GM12878 (cell line): Measurements from ENCODE around the gene TRAF3IP3. TPM values are rescaled to one million over a fixed set of nuclear protein-coding genes. Genes with fewer than 3 reads are reported as not detected.

ENCODE experiments used
- ATAC-seq: fragments of 200-7000 bp; cut with Tn5 transposase; 3 replicates; pipeline ENCODE4 v1.9.1; 2020; ENCODE audit warnings: mild to moderate bottlenecking, moderate library complexity
- BruUV-seq: library from RNA; stranded (reverse); fragments of 400-500 nt; replicated peaks from 2 replicates; lab custom pipeline; 2021; lab: Mats Ljungman, UMichigan
- CTCF ChIA-PET: fragments of 300-600 bp; sonication (Branson Sonifier 250); formaldehyde crosslinking; extraction: SDS; loops from one replicate; lab custom pipeline; 2021; ENCODE audit warnings: inconsistent platforms; lab: Yijun Ruan, JAX
- POLR2A ChIA-PET: fragments of 350-600 bp; formaldehyde crosslinking; extraction: SDS; loops from one replicate; lab custom pipeline; 2021; ENCODE audit warnings: inconsistent platforms; lab: Charles Lee
- RAD21 ChIA-PET: fragments of 300-600 bp; sonication (Branson Sonifier 250); formaldehyde crosslinking; loops from one replicate; lab custom pipeline; 2023; ENCODE audit warnings: antibody characterized with exemption; ENCODE audit not compliant: unreplicated experiment; lab: Charles Lee
- SMC1A ChIA-PET: fragments of 300-600 bp; sonication (Branson Sonifier 250); formaldehyde crosslinking; loops from one replicate; lab custom pipeline; 2023; ENCODE audit not compliant: unreplicated experiment, uncharacterized antibody; lab: Charles Lee
- DNase-seq: peaks from one replicate; pipeline ENCODE4 v3.0.0-alpha.2; 2011; ENCODE audit warnings: low read depth, low spot score
- FAIRE-seq: peaks from 3 replicates; lab custom pipeline; 2011; peaks lifted over from hg19 to GRCh38; lab: Jason Lieb, UNC
- H2AFZ ChIP-seq: 2 replicates; pipeline ENCODE4 v1.6.0; 2011; ENCODE audit warnings: low read depth, low read length, control low read depth; ENCODE audit not compliant: control insufficient read depth
- H3K27ac ChIP-seq: 2 replicates; pipeline ENCODE4 v1.5.1; 2011; ENCODE audit warnings: control low read depth; ENCODE audit not compliant: control insufficient read depth, insufficient read depth
- H3K27me3 ChIP-seq, 2 experiments: replicated peaks in 1 of 2; 2 replicates each; pipeline versions ENCODE4 v1.6.0 to v1.6.1; 2011; ENCODE audit warnings: low read length in 1 of 2; ENCODE audit not compliant: control insufficient read depth in 2 of 2, insufficient read depth in 2 of 2
- H3K36me3 ChIP-seq, 2 experiments: 2 replicates each; pipeline ENCODE4 v1.5.1; 2011; ENCODE audit warnings: low read length in 1 of 2; ENCODE audit not compliant: control insufficient read depth in 2 of 2, insufficient read depth in 2 of 2
- H3K4me1 ChIP-seq: 2 replicates; pipeline ENCODE4 v1.6.1; 2011; ENCODE audit warnings: mild to moderate bottlenecking, low read length, moderate library complexity, mixed read lengths; ENCODE audit not compliant: control insufficient read depth, insufficient read depth
- H3K4me2 ChIP-seq: 2 replicates; pipeline ENCODE4 v1.6.0; 2011; ENCODE audit warnings: control low read depth; ENCODE audit not compliant: control insufficient read depth, insufficient read depth
- H3K4me3 ChIP-seq: fragments of 200-600 bp; sonication (generic); 2 replicates; pipeline ENCODE4 v1.5.1; 2016
- H3K79me2 ChIP-seq: 2 replicates; pipeline ENCODE4 v1.6.0; 2011; ENCODE audit warnings: low read length; ENCODE audit not compliant: control insufficient read depth, insufficient read depth
- H3K9ac ChIP-seq: 2 replicates; pipeline ENCODE4 v1.8.0; 2011; ENCODE audit warnings: low read length, control low read depth, mixed read lengths; ENCODE audit not compliant: control insufficient read depth, insufficient read depth
- H3K9me3 ChIP-seq: replicated peaks from 3 replicates; pipeline ENCODE4 v1.5.1; 2011; ENCODE audit warnings: mild to moderate bottlenecking, low read length; ENCODE audit not compliant: control insufficient read depth, insufficient read depth
- H4K20me1 ChIP-seq: 2 replicates; pipeline ENCODE4 v1.6.0; 2011; ENCODE audit not compliant: control insufficient read depth, insufficient read depth
- NFYA ChIP-seq: IDR thresholded peaks from 2 replicates; pipeline ENCODE4 v1.6.1; 2011; ENCODE audit warnings: low read depth, mild to moderate bottlenecking, low read length, improper control_type of control experiment, borderline replicate concordance
- TBL1XR1 ChIP-seq: IDR thresholded peaks from 2 replicates; pipeline ENCODE4 v1.6.1; 2012; ENCODE audit warnings: low read depth, low read length, improper control_type of control experiment
- WGBS: methylation state at CpG from one replicate; pipeline ENCODE4 v1.1.6; 2016; ENCODE audit warnings: low lambda C conversion rate; ENCODE audit not compliant: insufficient replicate concordance, insufficient coverage; ENCODE audit errors: missing lambda C conversion rate; 5-methylcytosine and 5-hydroxymethylcytosine counted together
- in situ Hi-C: fragments of 300-500 bp; cut with MboI; formaldehyde crosslinking; loops from 9 replicates; pipeline ENCODE4 v1.14.3; 2018; ENCODE audit warnings: mixed read lengths
- intact Hi-C: fragments of 100-400 bp; cut with micrococcal nuclease; formaldehyde crosslinking; loops from one replicate; pipeline ENCODE4 v1.14.2; 2022; ENCODE audit not compliant: unreplicated experiment
- polyA plus RNA-seq, 11 experiments: library from polyadenylated mRNA; depleted of rRNA in 4 of 11; unstranded in 6 of 11; stranded (reverse) in 5 of 11; fragments of >200 nt; fragmentation: Nextera tagmentation in 4 of 11; fragmentation: Illumina TruSeq in 1 of 11; extraction: Ambion mirVana in 4 of 11; extraction: Trizol in 1 of 11; gene quantifications; 1 replicate in 1 of 11; 2 replicates in 10 of 11; pipeline versions ENCODE4 v1.2.1 to v1.2.3, GENCODE V29; 2011 to 2016; ENCODE audit warnings: inconsistent platforms in 2 of 11, missing spikeins in 2 of 11, low read depth in 1 of 11
- total RNA-seq, 4 experiments: library from RNA; depleted of rRNA in 3 of 4; stranded (reverse); fragments of >200 nt in 3 of 4; fragmentation: Illumina TruSeq in 1 of 4; extraction: Trizol in 1 of 4; gene quantifications; 2 replicates each; pipeline versions ENCODE4 v1.2.1 to v1.2.3, GENCODE V29; 2013 to 2021
- TF ChIP-seq, protein P1 (sequence below): fragments of 450-650 bp; IDR thresholded peaks from 2 replicates; pipeline ENCODE4 v1.6.1; 2014; ENCODE audit warnings: mild to moderate bottlenecking

Gene TRAF3IP3
- total and polyA plus RNA-seq, 10 of the 15 experiments (the other 5 are each of a cell fraction or from before 2014, with no cell fraction given), result 61.6 to 121 (median 96.5) TPM

DNA sequence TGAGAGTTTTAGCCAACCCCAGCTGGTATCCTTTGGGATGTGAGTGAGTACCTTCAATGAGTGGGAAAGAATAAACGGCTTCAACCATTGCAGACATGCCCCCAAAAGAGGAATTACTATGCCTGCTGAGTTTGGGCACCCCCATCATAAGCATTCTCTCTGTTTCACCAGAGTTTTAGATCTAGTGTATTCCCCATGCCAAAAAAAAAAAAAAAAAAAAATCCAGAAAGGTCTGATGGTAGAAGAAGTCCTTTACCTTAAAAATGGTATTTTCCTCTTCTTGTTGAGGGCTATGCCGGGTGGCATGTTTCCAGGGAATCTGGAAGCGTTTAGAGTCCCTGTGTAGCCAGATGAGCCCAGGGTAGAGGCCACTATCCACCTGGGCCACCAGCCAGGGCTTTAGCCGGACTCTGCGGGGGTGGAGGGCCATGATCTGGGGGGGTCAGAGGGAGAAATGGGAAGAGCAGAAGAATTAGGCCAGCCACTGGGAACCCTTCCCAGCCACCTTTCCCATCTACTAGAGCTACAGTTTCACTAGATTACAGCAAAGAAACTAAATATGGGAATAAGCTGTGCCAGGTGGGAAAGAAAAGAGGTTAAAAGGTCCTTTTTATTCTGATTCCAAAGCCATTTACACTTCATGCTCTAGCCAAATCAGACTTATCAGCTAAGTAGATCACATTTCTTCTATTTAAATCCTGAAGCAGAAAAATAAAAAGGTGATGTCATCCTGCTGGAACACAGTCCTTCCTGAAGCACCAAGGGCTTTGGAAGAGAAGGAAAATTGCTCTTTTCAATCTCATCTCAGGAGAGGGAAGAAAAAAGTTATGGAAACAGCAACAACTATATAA, 45.4 kb downstream of the TRAF3IP3 start:
- peaks cover 0 to 6% of the 10 kb centered on the region in 2 experiments; a peak in 2 of 4 replicates for H3K27me3 ChIP-seq
- ChIA-PET RAD21 (interaction anchor here (1.4 kb wide), 1 partner anchor 9 kb away, joined by 4 read pairs; no protein-coding TSS in a partner anchor), POLR2A (interaction anchor here (1.2 kb wide), 1 partner anchor 14 kb away, joined by 3 read pairs; no protein-coding TSS in a partner anchor), CTCF (interaction anchor here (1.5 to 1.6 kb wide), 2 partner anchors 14 to 19 kb away, joined by 3 to 4 read pairs; no protein-coding TSS in a partner anchor), SMC1A (interaction anchor here (1.0 to 1.4 kb wide), 4 partner anchors 10 to 32 kb away, joined by 3 to 5 read pairs (median 3); no protein-coding TSS in a partner anchor)
- FAIRE-seq (no peak), ATAC-seq (no peak), DNase-seq (no peak)
- no peak overlapping the region for H3K4me3 ChIP-seq
- no peak overlapping the region for H3K9ac ChIP-seq
- H3K27ac ChIP-seq, result no peak overlapping the region
- TF ChIP-seq TBL1XR1, result no peak
- no peak for TF ChIP-seq NFYA
- TF ChIP-seq, protein P1, sequence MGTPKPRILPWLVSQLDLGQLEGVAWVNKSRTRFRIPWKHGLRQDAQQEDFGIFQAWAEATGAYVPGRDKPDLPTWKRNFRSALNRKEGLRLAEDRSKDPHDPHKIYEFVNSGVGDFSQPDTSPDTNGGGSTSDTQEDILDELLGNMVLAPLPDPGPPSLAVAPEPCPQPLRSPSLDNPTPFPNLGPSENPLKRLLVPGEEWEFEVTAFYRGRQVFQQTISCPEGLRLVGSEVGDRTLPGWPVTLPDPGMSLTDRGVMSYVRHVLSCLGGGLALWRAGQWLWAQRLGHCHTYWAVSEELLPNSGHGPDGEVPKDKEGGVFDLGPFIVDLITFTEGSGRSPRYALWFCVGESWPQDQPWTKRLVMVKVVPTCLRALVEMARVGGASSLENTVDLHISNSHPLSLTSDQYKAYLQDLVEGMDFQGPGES, result no peak
- H3K36me3 ChIP-seq, result no peaks in the 10 kb centered on the region
- no peak overlapping the region for H2AFZ ChIP-seq
- WGBS, result 51% methylated on average over 5 of the region's 5 CpGs
- BruUV-seq, result no TSS peak
- in situ Hi-C loops, result no loop called here
- H3K9me3 ChIP-seq, result no peaks in the 10 kb centered on the region
- H4K20me1 ChIP-seq, result no peaks in the 10 kb centered on the region
- no peak overlapping the region for H3K4me2 ChIP-seq
- no peaks in the 10 kb centered on the region for H3K4me1 ChIP-seq
- intact Hi-C loops, result no loop called here
- no peaks in the 10 kb centered on the region for H3K79me2 ChIP-seq
